Effector CD8-positive, alpha-beta T cell (primary cell): Measurements from ENCODE around the gene AMFR.
A peak's percentile ranks its signal among the peaks of the same experiment; 100 is the strongest.

Source experiments
- DNase-seq: peaks from one replicate; lab custom pipeline; 2025; lab: John Stamatoyannopoulos, UW

Gene AMFR

GRCh38 chr16:56362706-56363105 is 62.6 kb downstream of the AMFR start:
- DNase-seq = no peak

- no peak for DNase-seq
Measured at GRCh38 chr16:56362057-56362655, 63.2 kb downstream of the AMFR start.

- no peak for DNase-seq
Measured at GRCh38 chr16:56360117-56361008, 65.0 kb downstream of the AMFR start.

- DNase-seq = no peak
Measured at GRCh38 chr16:56357765-56358322, 67.5 kb downstream of the AMFR start.

GRCh38 chr16:56357241-56357764 is 68.0 kb downstream of the AMFR start:
- DNase-seq = no peak

- DNase-seq = peak; percentile 19
Measured at GRCh38 chr16:56356276-56357240, 68.8 kb downstream of the AMFR start.

GRCh38 chr16:56355786-56356275 is 69.5 kb downstream of the AMFR start:
- no peak for DNase-seq

GRCh38 chr16:56355221-56355620 is 70.1 kb downstream of the AMFR start:
- no peak for DNase-seq

GRCh38 chr16:56354746-56355145 is 70.6 kb downstream of the AMFR start:
- DNase-seq = no peak

- no peak for DNase-seq
Measured at GRCh38 chr16:56354016-56354415, 71.3 kb downstream of the AMFR start.

- DNase-seq = no peak
Measured at GRCh38 chr16:56353054-56353921, 72.1 kb downstream of the AMFR start.

- DNase-seq = no peak
Measured at GRCh38 chr16:56352351-56353053, 72.8 kb downstream of the AMFR start.

GRCh38 chr16:56351481-56351880 is 73.9 kb downstream of the AMFR start:
- no peak for DNase-seq

GRCh38 chr16:56350491-56351405 is 74.6 kb downstream of the AMFR start:
- no peak for DNase-seq

- no peak for DNase-seq
Measured at GRCh38 chr16:56349711-56350161, 75.6 kb downstream of the AMFR start.

- DNase-seq = no peak
Measured at GRCh38 chr16:56349086-56349415, 76.3 kb downstream of the AMFR start.

GRCh38 chr16:56348168-56349085 is 76.9 kb downstream of the AMFR start:
- DNase-seq = no peak

GRCh38 chr16:56347670-56348069 is 77.7 kb downstream of the AMFR start:
- no peak for DNase-seq
